Measurements from ENCODE around the gene WWC2.

WWC2 gene

DNA sequence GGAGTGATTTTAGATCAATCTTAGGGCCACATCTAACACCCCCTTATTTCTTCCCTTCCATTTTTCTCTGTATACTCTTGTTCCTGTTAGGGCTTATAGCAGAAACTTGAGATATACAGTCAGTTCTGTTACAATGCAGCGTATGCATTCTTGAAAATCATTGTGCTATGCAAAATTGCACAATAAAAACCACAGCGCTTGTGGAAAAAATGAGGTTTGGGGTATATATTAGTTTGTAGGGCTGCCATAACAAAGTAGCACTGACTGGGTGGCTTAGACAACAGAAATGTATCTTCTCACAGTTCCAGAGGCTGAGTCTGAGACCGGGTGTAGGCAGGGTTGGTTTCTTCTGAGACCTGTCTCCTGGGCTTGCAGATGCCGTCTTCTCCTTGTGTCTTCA lies 59.0 kb downstream of the WWC2 start:
- no peak overlapping the region for H3K9ac ChIP-seq
- no peak overlapping the region for H2AFZ ChIP-seq (ENCODE audit: low read depth)
- TF ChIP-seq, protein P1, sequence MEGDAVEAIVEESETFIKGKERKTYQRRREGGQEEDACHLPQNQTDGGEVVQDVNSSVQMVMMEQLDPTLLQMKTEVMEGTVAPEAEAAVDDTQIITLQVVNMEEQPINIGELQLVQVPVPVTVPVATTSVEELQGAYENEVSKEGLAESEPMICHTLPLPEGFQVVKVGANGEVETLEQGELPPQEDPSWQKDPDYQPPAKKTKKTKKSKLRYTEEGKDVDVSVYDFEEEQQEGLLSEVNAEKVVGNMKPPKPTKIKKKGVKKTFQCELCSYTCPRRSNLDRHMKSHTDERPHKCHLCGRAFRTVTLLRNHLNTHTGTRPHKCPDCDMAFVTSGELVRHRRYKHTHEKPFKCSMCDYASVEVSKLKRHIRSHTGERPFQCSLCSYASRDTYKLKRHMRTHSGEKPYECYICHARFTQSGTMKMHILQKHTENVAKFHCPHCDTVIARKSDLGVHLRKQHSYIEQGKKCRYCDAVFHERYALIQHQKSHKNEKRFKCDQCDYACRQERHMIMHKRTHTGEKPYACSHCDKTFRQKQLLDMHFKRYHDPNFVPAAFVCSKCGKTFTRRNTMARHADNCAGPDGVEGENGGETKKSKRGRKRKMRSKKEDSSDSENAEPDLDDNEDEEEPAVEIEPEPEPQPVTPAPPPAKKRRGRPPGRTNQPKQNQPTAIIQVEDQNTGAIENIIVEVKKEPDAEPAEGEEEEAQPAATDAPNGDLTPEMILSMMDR (conservative IDR thresholded peaks at IDR 0.05; ENCODE audit: low read depth, low read length): no peak
- H3K4me2 ChIP-seq: no peak overlapping the region
- H4K20me1 ChIP-seq (ENCODE audit: insufficient read depth): no peaks in the 10 kb centered on the region
- no peak overlapping the region for H3K27ac ChIP-seq
- no peaks in the 10 kb centered on the region for H3K79me2 ChIP-seq (ENCODE audit: insufficient read depth, low read depth)
- no peaks in the 10 kb centered on the region for H3K36me3 ChIP-seq (ENCODE audit: insufficient read depth)
- H3K27me3 ChIP-seq (ENCODE audit: insufficient read depth, low read depth): no peaks in the 10 kb centered on the region
- H3K4me1 ChIP-seq (ENCODE audit: low read depth, poor library complexity, severe bottlenecking): peaks cover 7% of the 10 kb centered on the region
- no peak overlapping the region for H3K4me3 ChIP-seq (IDR thresholded peaks at IDR 0.05; ENCODE audit: insufficient read depth, low read depth, low read length)

DNA sequence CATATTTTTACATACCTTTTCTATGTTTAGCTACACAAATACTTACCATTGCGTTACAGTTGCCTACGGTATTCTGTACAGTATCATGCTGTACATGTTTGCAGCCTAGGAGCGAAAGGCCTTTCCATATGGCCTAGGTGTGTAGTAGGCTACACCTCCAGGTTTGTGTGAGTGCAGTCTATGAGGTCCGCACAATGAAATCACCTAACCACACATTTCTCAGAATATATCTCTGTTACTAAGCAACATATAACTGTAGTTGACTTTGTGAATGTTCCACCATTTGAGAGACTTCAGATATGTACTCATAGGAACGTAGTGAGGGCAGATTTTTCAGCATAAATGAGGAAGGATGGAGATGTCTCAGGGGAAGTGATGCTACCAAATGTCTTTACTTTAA lies 62.6 kb downstream of the WWC2 start:
- Histone ChIP-seq H4K20me1 (ENCODE audit: insufficient read depth) (no peaks in the 10 kb centered on the region), H3K36me3 (ENCODE audit: insufficient read depth) (no peaks in the 10 kb centered on the region), H3K27me3 (ENCODE audit: insufficient read depth, low read depth) (no peaks in the 10 kb centered on the region), H3K79me2 (ENCODE audit: insufficient read depth, low read depth) (no peaks in the 10 kb centered on the region), H3K4me1 (ENCODE audit: low read depth, poor library complexity, severe bottlenecking) (peaks cover 7% of the 10 kb centered on the region), H3K27ac (no peak overlapping the region), H3K4me2 (no peak overlapping the region), H2AFZ (ENCODE audit: low read depth) (no peak overlapping the region), H3K4me3 (IDR thresholded peaks at IDR 0.05; ENCODE audit: insufficient read depth, low read depth, low read length) (no peak overlapping the region), H3K9ac (no peak overlapping the region)
- TF ChIP-seq, protein P1 (conservative IDR thresholded peaks at IDR 0.05; ENCODE audit: low read depth, low read length): no peak

DNA sequence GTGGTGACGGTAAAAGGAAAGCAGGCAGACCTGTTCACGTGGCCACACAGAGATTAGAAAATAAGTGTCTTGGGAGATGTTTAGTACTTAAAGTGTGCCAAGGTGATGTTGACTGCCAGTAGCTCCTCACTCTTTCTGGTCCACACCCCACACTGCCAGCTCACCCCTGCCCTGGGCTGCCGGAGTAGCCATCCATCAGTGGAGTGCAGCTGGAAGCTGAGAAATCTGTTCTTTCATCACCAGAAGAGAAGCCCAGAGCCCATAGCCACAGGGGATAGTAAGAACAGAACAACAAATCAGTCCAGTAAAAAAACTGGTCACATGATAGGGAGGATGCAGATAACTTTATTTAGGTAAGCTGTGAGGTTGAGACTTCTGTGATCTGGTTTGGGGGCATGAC lies 64.1 kb downstream of the WWC2 start:
- no peaks in the 10 kb centered on the region for H4K20me1 ChIP-seq (ENCODE audit: insufficient read depth)

DNA sequence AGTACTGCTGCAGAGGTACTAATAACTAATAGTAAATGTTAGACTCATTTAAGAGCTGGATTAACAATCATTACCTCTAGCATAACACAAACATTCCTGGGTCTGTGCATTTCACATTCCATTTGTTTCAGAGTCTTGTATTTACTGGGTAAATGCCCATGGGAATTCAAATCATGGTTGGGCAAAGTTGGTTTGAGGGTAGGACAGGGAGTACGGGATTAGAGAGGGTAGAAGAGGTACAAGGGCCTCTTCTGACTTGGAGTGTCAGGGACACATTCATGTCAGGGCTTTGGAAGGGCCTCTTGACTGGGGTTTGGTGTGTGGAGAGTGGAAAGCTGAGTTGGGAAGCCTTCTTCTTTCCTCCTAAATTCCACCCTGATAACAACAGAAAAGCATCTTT lies 65.9 kb downstream of the WWC2 start:
- no peaks in the 10 kb centered on the region for H3K36me3 ChIP-seq (ENCODE audit: insufficient read depth)
- TF ChIP-seq, protein P1 (conservative IDR thresholded peaks at IDR 0.05; ENCODE audit: low read depth, low read length): no peak
- no peak overlapping the region for H2AFZ ChIP-seq (ENCODE audit: low read depth)
- no peak overlapping the region for H3K27ac ChIP-seq
- H3K27me3 ChIP-seq (ENCODE audit: insufficient read depth, low read depth): no peaks in the 10 kb centered on the region
- H3K9ac ChIP-seq: no peak overlapping the region
- H3K79me2 ChIP-seq (ENCODE audit: insufficient read depth, low read depth): no peaks in the 10 kb centered on the region
- H4K20me1 ChIP-seq (ENCODE audit: insufficient read depth): no peaks in the 10 kb centered on the region
- no peak overlapping the region for H3K4me3 ChIP-seq (IDR thresholded peaks at IDR 0.05; ENCODE audit: insufficient read depth, low read depth, low read length)
- H3K4me2 ChIP-seq: no peak overlapping the region
- no peaks in the 10 kb centered on the region for H3K4me1 ChIP-seq (ENCODE audit: low read depth, poor library complexity, severe bottlenecking)

More for the DNA sequence above, 64.1 kb downstream of the WWC2 start:
- TF ChIP-seq, protein P1 (conservative IDR thresholded peaks at IDR 0.05; ENCODE audit: low read depth, low read length): no peak
- Histone ChIP-seq H2AFZ (ENCODE audit: low read depth) (no peak overlapping the region), H3K27ac (no peak overlapping the region), H3K4me3 (IDR thresholded peaks at IDR 0.05; ENCODE audit: insufficient read depth, low read depth, low read length) (no peak overlapping the region), H3K4me2 (no peak overlapping the region), H3K36me3 (ENCODE audit: insufficient read depth) (no peaks in the 10 kb centered on the region), H3K9ac (no peak overlapping the region), H3K79me2 (ENCODE audit: insufficient read depth, low read depth) (no peaks in the 10 kb centered on the region), H3K4me1 (ENCODE audit: low read depth, poor library complexity, severe bottlenecking) (peaks cover 7% of the 10 kb centered on the region), H3K27me3 (ENCODE audit: insufficient read depth, low read depth) (no peaks in the 10 kb centered on the region)
